ENCODE results near the gene PNPLA5. TPM values are rescaled to one million over a fixed set of nuclear protein-coding genes. Genes with fewer than 3 reads are reported as not detected.

The PNPLA5 gene
- total RNA-seq, 1 experiment from 2014 or later: not detected

GRCh38 chr22:43838571-43839307, 53.1 kb downstream of the PNPLA5 start:
- ChIA-PET POLR2A (ENCODE audit: unreplicated experiment) (no interaction called here), CTCF (no interaction called here)
- no peaks in the 10 kb centered on the region for H3K9me3 ChIP-seq (ENCODE audit: insufficient read depth, low read depth)
- no peaks in the 10 kb centered on the region for H3K79me2 ChIP-seq (ENCODE audit: low read depth)
- no peaks in the 10 kb centered on the region for H3K9me2 ChIP-seq (ENCODE audit: insufficient read depth)
- H3K4me1 ChIP-seq (replicated peaks; ENCODE audit: insufficient read depth): no peaks in the 10 kb centered on the region
- H3K4me2 ChIP-seq: no peak overlapping the region
- no peaks in the 10 kb centered on the region for H3K36me3 ChIP-seq (ENCODE audit: low read depth)
- peaks cover 44% of the 10 kb centered on the region for H3K27me3 ChIP-seq (ENCODE audit: insufficient read depth, low read depth)
- H2AFZ ChIP-seq: no peak overlapping the region
- no peak overlapping the region for H3K4me3 ChIP-seq
- no peaks in the 10 kb centered on the region; the same call in 1 of the 2 replicates for H4K20me1 ChIP-seq (ENCODE audit: insufficient read depth)
- H3F3A ChIP-seq (ENCODE audit: insufficient read depth, low read depth): no peaks in the 10 kb centered on the region
- BruUV-seq (replicated peaks): no TSS peak
- DNase-seq: no peak
- TF ChIP-seq CTCF (conservative IDR thresholded peaks at IDR 0.05) (no peak), EZH2 (IDR thresholded peaks at IDR 0.05; ENCODE audit: low read depth) (no peak)
- intact Hi-C loops (cut with micrococcal nuclease; ENCODE audit: unreplicated experiment): no loop called here
- H3K27ac ChIP-seq: no peak overlapping the region

- H3K4me2 ChIP-seq: no peak overlapping the region
- no peaks in the 10 kb centered on the region for H3K36me3 ChIP-seq (ENCODE audit: low read depth)
- TF ChIP-seq EZH2 (IDR thresholded peaks at IDR 0.05; ENCODE audit: low read depth) (no peak), CTCF (conservative IDR thresholded peaks at IDR 0.05) (no peak)
- ChIA-PET POLR2A (ENCODE audit: unreplicated experiment) (no interaction called here), CTCF (no interaction called here)
- H2AFZ ChIP-seq: no peak overlapping the region
- no peak for DNase-seq
- H3F3A ChIP-seq (ENCODE audit: insufficient read depth, low read depth): no peaks in the 10 kb centered on the region
- H3K27me3 ChIP-seq (ENCODE audit: insufficient read depth, low read depth): peaks cover 38% of the 10 kb centered on the region
- no TSS peak for BruUV-seq (replicated peaks)
- intact Hi-C loops (cut with micrococcal nuclease; ENCODE audit: unreplicated experiment): no loop called here
- H3K27ac ChIP-seq: no peak overlapping the region
- H3K4me3 ChIP-seq: no peak overlapping the region
- H4K20me1 ChIP-seq (ENCODE audit: insufficient read depth): no peaks in the 10 kb centered on the region; the same call in 1 of the 2 replicates
- no peaks in the 10 kb centered on the region for H3K79me2 ChIP-seq (ENCODE audit: low read depth)
- no peaks in the 10 kb centered on the region for H3K9me3 ChIP-seq (ENCODE audit: insufficient read depth, low read depth)
- H3K9me2 ChIP-seq (ENCODE audit: insufficient read depth): no peaks in the 10 kb centered on the region
- H3K4me1 ChIP-seq (replicated peaks; ENCODE audit: insufficient read depth): no peaks in the 10 kb centered on the region
Observed at GRCh38 chr22:43838161-43838560, 53.7 kb downstream of the PNPLA5 start.

- H3K27me3 ChIP-seq (ENCODE audit: insufficient read depth, low read depth): peaks cover 33% of the 10 kb centered on the region; the same call in 1 of the 2 replicates
- no peak overlapping the region for H3K4me3 ChIP-seq
- H3K79me2 ChIP-seq (ENCODE audit: low read depth): no peaks in the 10 kb centered on the region
- no peaks in the 10 kb centered on the region for H3K4me1 ChIP-seq (replicated peaks; ENCODE audit: insufficient read depth)
- POLR2A ChIA-PET (ENCODE audit: unreplicated experiment): no interaction called here
- H3F3A ChIP-seq (ENCODE audit: insufficient read depth, low read depth): no peaks in the 10 kb centered on the region
- DNase-seq: no peak
- no peaks in the 10 kb centered on the region for H3K9me3 ChIP-seq (ENCODE audit: insufficient read depth, low read depth)
- BruUV-seq (replicated peaks): no TSS peak
- no peaks in the 10 kb centered on the region for H3K36me3 ChIP-seq (ENCODE audit: low read depth)
- no peaks in the 10 kb centered on the region for H3K9me2 ChIP-seq (ENCODE audit: insufficient read depth)
- CTCF ChIA-PET: no interaction called here
- H3K27ac ChIP-seq: no peak overlapping the region
- H3K4me2 ChIP-seq: no peak overlapping the region
- H2AFZ ChIP-seq: no peak overlapping the region
- no peak for TF ChIP-seq CTCF (conservative IDR thresholded peaks at IDR 0.05)
- no peaks in the 10 kb centered on the region; the same call in 1 of the 2 replicates for H4K20me1 ChIP-seq (ENCODE audit: insufficient read depth)
- intact Hi-C loops (cut with micrococcal nuclease; ENCODE audit: unreplicated experiment): no loop called here
Observed at GRCh38 chr22:43837666-43838065, 54.1 kb downstream of the PNPLA5 start.
